Progenitor cell of endocrine pancreas (in vitro differentiated cells): ENCODE results near the gene PATL1. TPM values are rescaled to one million over a fixed set of nuclear protein-coding genes. Genes with fewer than 3 reads are reported as not detected.
"Not testable (repeated sequence)": the region's sequence is repeated elsewhere in the genome, so short reads cannot be mapped to it uniquely, and the experiment has no call there.

ENCODE experiments used
- DNase-seq: peaks from one replicate; pipeline ENCODE4 v3.0.0; 2021; ENCODE audit warnings: low spot score; ENCODE audit not compliant: unreplicated experiment
- H3K27ac Mint-ChIP-seq: 2 replicates; pipeline ENCODE4 v1.8.0; 2021; ENCODE audit warnings: mild to moderate bottlenecking, moderate library complexity, mixed read lengths
- H3K27me3 Mint-ChIP-seq: 2 replicates; pipeline ENCODE4 v1.8.0; 2021; ENCODE audit warnings: mixed read lengths
- H3K36me3 Mint-ChIP-seq: 2 replicates; pipeline ENCODE4 v1.8.0; 2022; ENCODE audit warnings: mixed read lengths; ENCODE audit not compliant: insufficient read depth
- H3K4me1 Mint-ChIP-seq: 2 replicates; pipeline ENCODE4 v1.8.0; 2021; ENCODE audit warnings: low read depth, mixed read lengths
- H3K4me3 Mint-ChIP-seq: 2 replicates; pipeline ENCODE4 v1.8.0; 2021; ENCODE audit warnings: low read depth, mild to moderate bottlenecking, moderate library complexity, mixed read lengths
- H3K9me3 Mint-ChIP-seq: 2 replicates; pipeline ENCODE4 v1.8.0; 2021; ENCODE audit warnings: low read depth, mixed read lengths
- total RNA-seq: library from RNA; stranded (reverse); gene quantifications from 2 replicates; pipeline ENCODE4 v1.2.1, GENCODE V29; 2021
- TF ChIP-seq, protein P1 (sequence below): fragments of 200-600 bp; sonication (generic); IDR thresholded peaks from one replicate; pipeline ENCODE4 v1.5.0; 2021; ENCODE audit warnings: antibody characterized with exemption, mild to moderate bottlenecking; ENCODE audit not compliant: unreplicated experiment

The PATL1 gene
- total RNA-seq, 1 donor from 2014 or later: 43.7 TPM

DNA sequence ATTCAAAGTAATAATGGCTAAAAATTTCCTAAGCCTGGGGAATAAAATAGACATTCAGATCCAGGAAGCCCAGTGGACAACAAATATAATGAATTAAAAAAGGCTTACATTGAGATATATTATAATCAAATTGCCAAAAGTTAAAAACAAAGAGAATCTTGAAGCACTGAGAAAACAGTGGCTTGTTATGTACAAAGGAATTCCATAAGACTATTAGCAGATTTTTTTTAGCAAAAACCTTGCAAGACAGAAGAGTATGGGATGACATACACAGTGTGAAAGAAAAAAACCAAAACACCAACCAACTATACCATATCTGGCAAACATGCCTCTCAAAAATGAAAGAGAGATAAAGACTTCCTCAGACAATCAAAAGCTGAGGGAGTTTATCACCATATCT, 24.1 kb upstream of the PATL1 start:
- Mint-ChIP-seq H3K9me3 (peaks cover 35% of the 10 kb centered on the region), H3K27ac (no peak overlapping the region), H3K4me3 (no peak overlapping the region), H3K36me3 (peaks cover 10% of the 10 kb centered on the region), H3K27me3 (no peaks in the 10 kb centered on the region), H3K4me1 (no peaks in the 10 kb centered on the region)
- DNase-seq: no peak
- TF ChIP-seq, protein P1, sequence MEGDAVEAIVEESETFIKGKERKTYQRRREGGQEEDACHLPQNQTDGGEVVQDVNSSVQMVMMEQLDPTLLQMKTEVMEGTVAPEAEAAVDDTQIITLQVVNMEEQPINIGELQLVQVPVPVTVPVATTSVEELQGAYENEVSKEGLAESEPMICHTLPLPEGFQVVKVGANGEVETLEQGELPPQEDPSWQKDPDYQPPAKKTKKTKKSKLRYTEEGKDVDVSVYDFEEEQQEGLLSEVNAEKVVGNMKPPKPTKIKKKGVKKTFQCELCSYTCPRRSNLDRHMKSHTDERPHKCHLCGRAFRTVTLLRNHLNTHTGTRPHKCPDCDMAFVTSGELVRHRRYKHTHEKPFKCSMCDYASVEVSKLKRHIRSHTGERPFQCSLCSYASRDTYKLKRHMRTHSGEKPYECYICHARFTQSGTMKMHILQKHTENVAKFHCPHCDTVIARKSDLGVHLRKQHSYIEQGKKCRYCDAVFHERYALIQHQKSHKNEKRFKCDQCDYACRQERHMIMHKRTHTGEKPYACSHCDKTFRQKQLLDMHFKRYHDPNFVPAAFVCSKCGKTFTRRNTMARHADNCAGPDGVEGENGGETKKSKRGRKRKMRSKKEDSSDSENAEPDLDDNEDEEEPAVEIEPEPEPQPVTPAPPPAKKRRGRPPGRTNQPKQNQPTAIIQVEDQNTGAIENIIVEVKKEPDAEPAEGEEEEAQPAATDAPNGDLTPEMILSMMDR: no peak

- peaks cover 28% of the 10 kb centered on the region for H3K9me3 Mint-ChIP-seq
Observed at GRCh38 chr11:59691156-59691555, 22.3 kb upstream of the PATL1 start.

GRCh38 chr11:59689015-59689414, 20.2 kb upstream of the PATL1 start:
- H3K9me3 Mint-ChIP-seq: peaks cover 26% of the 10 kb centered on the region
- H3K4me1 Mint-ChIP-seq: no peaks in the 10 kb centered on the region
- no peaks in the 10 kb centered on the region for H3K27me3 Mint-ChIP-seq
- no peak for DNase-seq
- no peak overlapping the region for H3K27ac Mint-ChIP-seq
- TF ChIP-seq, protein P1: no peak
- no peak overlapping the region for H3K4me3 Mint-ChIP-seq
- H3K36me3 Mint-ChIP-seq: peaks cover 12% of the 10 kb centered on the region

More at GRCh38 chr11:59691156-59691555, 22.3 kb upstream of the PATL1 start:
- Mint-ChIP-seq H3K27ac (no peak overlapping the region), H3K4me3 (no peak overlapping the region), H3K36me3 (peaks cover 10% of the 10 kb centered on the region), H3K4me1 (no peaks in the 10 kb centered on the region), H3K27me3 (no peaks in the 10 kb centered on the region)
- TF ChIP-seq, protein P1: no peak
- DNase-seq: no peak

DNA sequence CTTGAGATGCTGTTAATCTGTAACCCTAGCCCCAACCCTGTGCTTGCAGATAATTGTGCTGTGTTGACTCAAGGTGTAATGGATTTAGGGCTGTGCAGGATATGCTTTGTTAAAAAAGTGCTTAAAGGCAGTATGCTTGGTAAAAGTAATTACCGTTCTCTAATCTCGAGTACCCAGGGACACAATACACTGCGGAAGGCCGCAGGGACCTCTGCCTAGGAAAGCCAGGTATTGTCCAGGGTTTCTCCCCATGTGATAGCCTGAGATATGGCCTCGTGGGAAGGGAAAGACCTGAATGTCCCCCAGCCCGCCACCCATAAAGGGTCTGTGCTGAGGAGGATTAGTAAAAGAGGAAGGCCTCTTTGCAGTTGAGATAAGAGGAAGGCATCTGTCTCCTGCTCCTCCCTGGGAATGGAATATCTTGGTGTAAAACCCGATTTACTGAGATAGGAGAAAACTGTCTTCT, 12.5 kb upstream of the PATL1 start:
- not testable (repeated sequence) for DNase-seq, H3K27me3 Mint-ChIP-seq, H3K36me3 Mint-ChIP-seq
- H3K27ac Mint-ChIP-seq: peak overlapping the region; percentile 96
- peak overlapping the region; percentile 38 for H3K4me3 Mint-ChIP-seq
- H3K9me3 Mint-ChIP-seq: peaks cover 25% of the 10 kb centered on the region
- peaks cover 28% of the 10 kb centered on the region for H3K4me1 Mint-ChIP-seq

GRCh38 chr11:59680287-59681154, 11.7 kb upstream of the PATL1 start:
- peak; percentile 42 for DNase-seq
- Mint-ChIP-seq H3K4me3 (peak overlapping the region; percentile 50), H3K4me1 (peaks cover 28% of the 10 kb centered on the region), H3K9me3 (peaks cover 22% of the 10 kb centered on the region), H3K27me3 (no peaks in the 10 kb centered on the region), H3K36me3 (peaks cover 6% of the 10 kb centered on the region), H3K27ac (peak overlapping the region; percentile 96)
- TF ChIP-seq, protein P1: peak; percentile 83
